Type B pancreatic cell (in vitro differentiated cells): Measurements from ENCODE around the gene POLE4. TPM values are rescaled to one million over a fixed set of nuclear protein-coding genes. Genes with fewer than 3 reads are reported as not detected.

ENCODE experiments used
- DNase-seq: peaks from one replicate; pipeline ENCODE4 v3.0.0; 2021; ENCODE audit warnings: mixed read lengths; ENCODE audit not compliant: unreplicated experiment; ENCODE audit errors: extremely low spot score
- H3K27ac Mint-ChIP-seq: 2 replicates; pipeline ENCODE4 v1.8.0; 2021; ENCODE audit warnings: mild to moderate bottlenecking, mixed read lengths
- H3K27me3 Mint-ChIP-seq: 2 replicates; pipeline ENCODE4 v1.8.0; 2021; ENCODE audit warnings: mixed read lengths
- H3K36me3 Mint-ChIP-seq: 2 replicates; pipeline ENCODE4 v1.8.0; 2021; ENCODE audit warnings: mixed read lengths
- H3K4me1 Mint-ChIP-seq: one replicate; pipeline ENCODE4 v1.8.0; 2021; ENCODE audit warnings: mixed read lengths; ENCODE audit not compliant: unreplicated experiment
- H3K4me3 Mint-ChIP-seq: 2 replicates; pipeline ENCODE4 v1.8.0; 2021; ENCODE audit warnings: mild to moderate bottlenecking, mixed read lengths
- H3K9me3 Mint-ChIP-seq: 2 replicates; pipeline ENCODE4 v1.8.0; 2021; ENCODE audit warnings: mixed read lengths
- CTCF ChIP-seq: fragments of 200-600 bp; sonication (generic); conservative IDR thresholded peaks from 2 replicates; pipeline ENCODE4 v1.5.0; 2021; ENCODE audit warnings: antibody characterized with exemption, mild to moderate bottlenecking
- total RNA-seq: library from RNA; stranded (reverse); gene quantifications from 2 replicates; pipeline ENCODE4 v1.2.1, GENCODE V29; 2021; ENCODE audit warnings: low replicate concordance

Gene POLE4
- total RNA-seq, 1 donor from 2014 or later, result 31.0 TPM

GRCh38 chr2:74924463-74925265 is 33.8 kb upstream of the POLE4 start:
- peaks cover 6% of the 10 kb centered on the region for H3K27me3 Mint-ChIP-seq
- no peak overlapping the region for H3K4me3 Mint-ChIP-seq
- TF ChIP-seq CTCF, result no peak
- no peaks in the 10 kb centered on the region for H3K36me3 Mint-ChIP-seq
- no peak overlapping the region for H3K27ac Mint-ChIP-seq
- H3K4me1 Mint-ChIP-seq, result no peaks in the 10 kb centered on the region
- no peaks in the 10 kb centered on the region for H3K9me3 Mint-ChIP-seq
- no peak for DNase-seq

GRCh38 chr2:74925361-74925786 is 33.1 kb upstream of the POLE4 start:
- no peak for DNase-seq
- Mint-ChIP-seq H3K4me1 (no peaks in the 10 kb centered on the region), H3K27me3 (peaks cover 6% of the 10 kb centered on the region), H3K4me3 (no peak overlapping the region), H3K36me3 (no peaks in the 10 kb centered on the region), H3K9me3 (no peaks in the 10 kb centered on the region), H3K27ac (no peak overlapping the region)
- no peak for TF ChIP-seq CTCF

GRCh38 chr2:74927621-74928020 is 30.8 kb upstream of the POLE4 start:
- Mint-ChIP-seq H3K36me3 (no peaks in the 10 kb centered on the region), H3K9me3 (no peaks in the 10 kb centered on the region), H3K27ac (no peak overlapping the region), H3K4me1 (no peaks in the 10 kb centered on the region), H3K27me3 (no peaks in the 10 kb centered on the region), H3K4me3 (no peak overlapping the region)
- TF ChIP-seq CTCF, result no peak
- DNase-seq, result no peak

- no peaks in the 10 kb centered on the region for H3K4me1 Mint-ChIP-seq
- H3K9me3 Mint-ChIP-seq, result no peaks in the 10 kb centered on the region
- no peaks in the 10 kb centered on the region for H3K27me3 Mint-ChIP-seq
These were observed 27.5 kb upstream of the POLE4 start for GRCh38 chr2:74930811-74931486.

GRCh38 chr2:74931940-74932339 is 26.5 kb upstream of the POLE4 start:
- DNase-seq, result no peak
- H3K36me3 Mint-ChIP-seq, result no peaks in the 10 kb centered on the region
- H3K27ac Mint-ChIP-seq, result no peak overlapping the region
- no peaks in the 10 kb centered on the region for H3K27me3 Mint-ChIP-seq
- no peaks in the 10 kb centered on the region for H3K9me3 Mint-ChIP-seq
- no peaks in the 10 kb centered on the region for H3K4me1 Mint-ChIP-seq
- TF ChIP-seq CTCF, result no peak
- H3K4me3 Mint-ChIP-seq, result no peak overlapping the region

More at GRCh38 chr2:74930811-74931486, 27.5 kb upstream of the POLE4 start:
- no peak for TF ChIP-seq CTCF
- Mint-ChIP-seq H3K36me3 (no peaks in the 10 kb centered on the region), H3K27ac (no peak overlapping the region), H3K4me3 (no peak overlapping the region)
- DNase-seq, result no peak
